Ishikawa (cell line): ENCODE data around the gene USP4.

Experiments used
- CEBPB ChIP-seq: IDR thresholded peaks from 2 replicates; pipeline ENCODE4 v1.6.1; 2012
- CREB1 ChIP-seq: IDR thresholded peaks from 2 replicates; pipeline ENCODE4 v1.6.1; 2012; ENCODE audit warnings: low read depth
- EGR1 ChIP-seq: IDR thresholded peaks from 2 replicates; pipeline ENCODE4 v1.6.1; 2012
- EP300 ChIP-seq: IDR thresholded peaks from 2 replicates; pipeline ENCODE4 v1.6.1; 2012; ENCODE audit warnings: borderline replicate concordance
- FOXM1 ChIP-seq: IDR thresholded peaks from 2 replicates; pipeline ENCODE4 v1.6.1; 2012; ENCODE audit warnings: low read depth, borderline replicate concordance
- MAX ChIP-seq: IDR thresholded peaks from 2 replicates; pipeline ENCODE4 v1.6.1; 2012
- NFIC ChIP-seq: IDR thresholded peaks from 2 replicates; pipeline ENCODE4 v1.6.1; 2012
- RAD21 ChIP-seq: IDR thresholded peaks from 2 replicates; pipeline ENCODE4 v1.6.1; 2012; ENCODE audit warnings: low read depth
- REST ChIP-seq: IDR thresholded peaks from 2 replicates; pipeline ENCODE4 v1.6.1; 2012; ENCODE audit warnings: low read depth, mild to moderate bottlenecking
- TAF1 ChIP-seq: IDR thresholded peaks from 2 replicates; pipeline ENCODE4 v1.6.1; 2012; ENCODE audit warnings: low read depth, mild to moderate bottlenecking
- TCF12 ChIP-seq: IDR thresholded peaks from 2 replicates; pipeline ENCODE4 v1.6.1; 2012; ENCODE audit warnings: low read depth
- TEAD4 ChIP-seq: IDR thresholded peaks from 2 replicates; pipeline ENCODE4 v1.6.1; 2012
- USF1 ChIP-seq: IDR thresholded peaks from 2 replicates; pipeline ENCODE4 v1.6.1; 2012
- YY1 ChIP-seq: IDR thresholded peaks from 2 replicates; pipeline ENCODE4 v1.6.1; 2012; ENCODE audit warnings: low read depth
- ZBTB7A ChIP-seq: IDR thresholded peaks from 2 replicates; pipeline ENCODE4 v1.6.1; 2012; ENCODE audit warnings: low read depth

Gene USP4

GRCh38 chr3:49296781-49297411 is 43.0 kb downstream of the USP4 start:
- no peak for TF ChIP-seq CREB1
- no peak for TF ChIP-seq NFIC
- TF ChIP-seq ZBTB7A: no peak
- TF ChIP-seq CEBPB: no peak
- no peak for TF ChIP-seq USF1
- TF ChIP-seq TEAD4: no peak
- no peak for TF ChIP-seq MAX
- no peak for TF ChIP-seq REST
- TF ChIP-seq TAF1: no peak
- no peak for TF ChIP-seq EP300
- TF ChIP-seq TCF12: no peak

GRCh38 chr3:49295489-49296058 is 44.3 kb downstream of the USP4 start:
- TF ChIP-seq TAF1: no peak
- TF ChIP-seq USF1: no peak
- peak; percentile 61 for TF ChIP-seq RAD21
- TF ChIP-seq FOXM1: peak; percentile 52; the same call in 1 of the 2 replicates
- no peak for TF ChIP-seq TEAD4
- TF ChIP-seq EGR1: no peak
- TF ChIP-seq CEBPB: no peak
- TF ChIP-seq TCF12: no peak
- no peak for TF ChIP-seq MAX
- no peak for TF ChIP-seq YY1
- no peak for TF ChIP-seq NFIC
- no peak for TF ChIP-seq CREB1
- TF ChIP-seq EP300: no peak
- TF ChIP-seq ZBTB7A: no peak
- TF ChIP-seq REST: no peak

- TF ChIP-seq YY1 (no peak), NFIC (no peak), CREB1 (no peak), TEAD4 (no peak), FOXM1 (no peak), REST (no peak), CEBPB (no peak), ZBTB7A (no peak), EGR1 (no peak), RAD21 (no peak), TCF12 (no peak), EP300 (no peak), TAF1 (no peak), USF1 (no peak), MAX (no peak)
Observed at GRCh38 chr3:49294343-49294742, 45.5 kb downstream of the USP4 start.

- TF ChIP-seq CEBPB: no peak
- TF ChIP-seq RAD21: no peak
- TF ChIP-seq CREB1: no peak
- no peak for TF ChIP-seq TCF12
- no peak for TF ChIP-seq FOXM1
- TF ChIP-seq EP300: no peak
- no peak for TF ChIP-seq MAX
- TF ChIP-seq USF1: no peak
- no peak for TF ChIP-seq TAF1
- TF ChIP-seq YY1: no peak
- TF ChIP-seq TEAD4: no peak
- no peak for TF ChIP-seq NFIC
- TF ChIP-seq ZBTB7A: no peak
Observed at GRCh38 chr3:49283997-49284396, 55.9 kb downstream of the USP4 start.
